ENCODE results near the gene NAB2. TPM values are rescaled to one million over a fixed set of nuclear protein-coding genes. Genes with fewer than 3 reads are reported as not detected.

Gene NAB2
- total and polyA plus RNA-seq, 10 of the 15 experiments (the other 5 are each of a cell fraction or from before 2014, with no cell fraction given): 0.35 to 35.2 (median 15.3) TPM

DNA sequence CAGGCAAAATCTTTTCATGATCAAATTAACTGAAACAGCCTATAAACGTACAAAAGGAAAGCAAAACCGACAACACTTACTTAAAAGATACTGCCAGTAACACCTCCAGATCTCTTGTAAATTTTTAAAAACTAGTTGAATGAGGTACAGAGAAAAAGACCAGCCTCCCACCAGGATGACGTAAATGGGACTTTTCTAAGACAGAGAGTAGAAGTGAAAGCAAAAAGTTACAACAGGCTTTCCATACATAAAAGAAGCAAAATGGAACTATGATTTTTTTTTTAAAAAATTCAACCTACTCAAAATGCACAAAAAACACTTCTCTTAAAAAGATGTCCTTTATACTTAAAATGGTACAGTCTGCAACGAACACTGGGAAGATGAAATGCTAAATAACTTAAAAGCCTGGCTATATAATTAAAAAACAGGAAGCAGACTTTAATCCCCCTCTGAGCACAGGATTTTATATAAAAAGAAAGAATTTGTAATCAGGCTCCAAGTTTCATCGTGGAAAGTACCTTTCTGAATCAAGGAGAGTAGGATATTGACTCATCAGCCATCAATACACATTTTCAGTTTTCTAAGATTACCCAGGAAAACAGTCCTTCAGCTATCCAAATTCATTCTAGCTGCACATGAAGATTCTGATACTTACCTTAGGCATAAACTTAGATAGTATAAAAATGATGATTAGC is 24.8 kb upstream of the NAB2 start (continued):
- TF ChIP-seq CBFB (IDR thresholded peaks at IDR 0.05; ENCODE audit: low read depth) (no peak), EED (IDR thresholded peaks at IDR 0.05; ENCODE audit: low read depth) (no peak), SMC3 (IDR thresholded peaks at IDR 0.05; ENCODE audit: borderline replicate concordance, low read length) (no peak), ASH2L (IDR thresholded peaks at IDR 0.05; ENCODE audit: borderline replicate concordance, low read depth) (no peak), ATF7 (IDR thresholded peaks at IDR 0.05; ENCODE audit: low read depth) (peak; percentile 98), SMARCA5 (IDR thresholded peaks at IDR 0.05) (no peak), BMI1 (IDR thresholded peaks at IDR 0.05; ENCODE audit: borderline replicate concordance) (no peak), POLR2AphosphoS2 (IDR thresholded peaks at IDR 0.05; ENCODE audit: low read depth, low read length) (no peak), SP1 (IDR thresholded peaks at IDR 0.05; ENCODE audit: low read depth, low read length) (no peak), EZH2 (IDR thresholded peaks at IDR 0.05; ENCODE audit: borderline replicate concordance, control insufficient read depth, low read depth, low read length) (no peak), WRNIP1 (IDR thresholded peaks at IDR 0.05; ENCODE audit: borderline replicate concordance, low read depth, low read length) (no peak)
- TF ChIP-seq, protein P1, sequence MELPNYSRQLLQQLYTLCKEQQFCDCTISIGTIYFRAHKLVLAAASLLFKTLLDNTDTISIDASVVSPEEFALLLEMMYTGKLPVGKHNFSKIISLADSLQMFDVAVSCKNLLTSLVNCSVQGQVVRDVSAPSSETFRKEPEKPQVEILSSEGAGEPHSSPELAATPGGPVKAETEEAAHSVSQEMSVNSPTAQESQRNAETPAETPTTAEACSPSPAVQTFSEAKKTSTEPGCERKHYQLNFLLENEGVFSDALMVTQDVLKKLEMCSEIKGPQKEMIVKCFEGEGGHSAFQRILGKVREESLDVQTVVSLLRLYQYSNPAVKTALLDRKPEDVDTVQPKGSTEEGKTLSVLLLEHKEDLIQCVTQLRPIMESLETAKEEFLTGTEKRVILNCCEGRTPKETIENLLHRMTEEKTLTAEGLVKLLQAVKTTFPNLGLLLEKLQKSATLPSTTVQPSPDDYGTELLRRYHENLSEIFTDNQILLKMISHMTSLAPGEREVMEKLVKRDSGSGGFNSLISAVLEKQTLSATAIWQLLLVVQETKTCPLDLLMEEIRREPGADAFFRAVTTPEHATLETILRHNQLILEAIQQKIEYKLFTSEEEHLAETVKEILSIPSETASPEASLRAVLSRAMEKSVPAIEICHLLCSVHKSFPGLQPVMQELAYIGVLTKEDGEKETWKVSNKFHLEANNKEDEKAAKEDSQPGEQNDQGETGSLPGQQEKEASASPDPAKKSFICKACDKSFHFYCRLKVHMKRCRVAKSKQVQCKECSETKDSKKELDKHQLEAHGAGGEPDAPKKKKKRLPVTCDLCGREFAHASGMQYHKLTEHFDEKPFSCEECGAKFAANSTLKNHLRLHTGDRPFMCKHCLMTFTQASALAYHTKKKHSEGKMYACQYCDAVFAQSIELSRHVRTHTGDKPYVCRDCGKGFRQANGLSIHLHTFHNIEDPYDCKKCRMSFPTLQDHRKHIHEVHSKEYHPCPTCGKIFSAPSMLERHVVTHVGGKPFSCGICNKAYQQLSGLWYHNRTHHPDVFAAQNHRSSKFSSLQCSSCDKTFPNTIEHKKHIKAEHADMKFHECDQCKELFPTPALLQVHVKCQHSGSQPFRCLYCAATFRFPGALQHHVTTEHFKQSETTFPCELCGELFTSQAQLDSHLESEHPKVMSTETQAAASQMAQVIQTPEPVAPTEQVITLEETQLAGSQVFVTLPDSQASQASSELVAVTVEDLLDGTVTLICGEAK (IDR thresholded peaks at IDR 0.05; ENCODE audit: borderline replicate concordance): peak; percentile 26; the same call in 1 of the 2 replicates
